Subcutaneous abdominal adipose tissue (tissue), 5 donors: Measurements from ENCODE around the gene NKAIN2.

Source experiments
- H3K27ac ChIP-seq: one replicate; pipeline ENCODE4 v1.7.0; 2013; ENCODE audit warnings: low read depth, mild to moderate bottlenecking, inconsistent platforms, low read length, moderate library complexity
- H3K27me3 ChIP-seq, 5 donors: one replicate each; pipeline ENCODE4 v1.7.0; 2013; ENCODE audit warnings: low read length in 5 of 5, inconsistent platforms in 1 of 5; ENCODE audit not compliant: control insufficient read depth in 5 of 5, insufficient read depth in 4 of 5
- H3K36me3 ChIP-seq, 5 donors: one replicate each; pipeline ENCODE4 v1.7.0; 2013; ENCODE audit warnings: low read length in 5 of 5; ENCODE audit not compliant: control insufficient read depth in 5 of 5, insufficient read depth in 5 of 5
- H3K4me1 ChIP-seq, 5 donors: one replicate each; pipeline ENCODE4 v1.7.0; 2013; ENCODE audit warnings: low read length in 5 of 5, mild to moderate bottlenecking in 3 of 5, moderate library complexity in 1 of 5; ENCODE audit not compliant: control insufficient read depth in 5 of 5, insufficient read depth in 5 of 5
- H3K4me3 ChIP-seq, 5 donors: one replicate each; pipeline ENCODE4 v1.7.0; 2013; ENCODE audit warnings: low read length in 5 of 5, low read depth in 1 of 5
- H3K9ac ChIP-seq, 5 donors: one replicate each; pipeline ENCODE4 v1.7.0; 2013; ENCODE audit warnings: low read length in 5 of 5, mild to moderate bottlenecking in 4 of 5, moderate library complexity in 3 of 5
- H3K9me3 ChIP-seq, 5 donors: one replicate each; pipeline ENCODE4 v1.7.0; 2013; ENCODE audit warnings: low read length in 5 of 5; ENCODE audit not compliant: control insufficient read depth in 5 of 5
- donor health status: healthy.
- donor health status: healthy.
- donor health status: healthy.
- donor health status: healthy.
- donor health status: healthy.

The NKAIN2 gene

GRCh38 chr6:124064317-124065113 lies 260.9 kb downstream of the NKAIN2 start:
- no peaks in the 10 kb centered on the region for H3K9me3 ChIP-seq
- no peak overlapping the region for H3K4me3 ChIP-seq

GRCh38 chr6:124066269-124066668 lies 262.6 kb downstream of the NKAIN2 start:
- no peak overlapping the region for H3K9ac ChIP-seq

More at GRCh38 chr6:124064317-124065113, 260.9 kb downstream of the NKAIN2 start:
- H3K36me3 ChIP-seq, result no peaks in the 10 kb centered on the region
- H3K27ac ChIP-seq, result no peak overlapping the region
- H3K4me1 ChIP-seq, result no peaks in the 10 kb centered on the region
- H3K9ac ChIP-seq, result no peak overlapping the region
- H3K27me3 ChIP-seq, result no peaks in the 10 kb centered on the region

GRCh38 chr6:124066946-124067552 lies 263.4 kb downstream of the NKAIN2 start:
- Histone ChIP-seq H3K27me3 (no peaks in the 10 kb centered on the region), H3K36me3 (no peaks in the 10 kb centered on the region), H3K9me3 (no peaks in the 10 kb centered on the region), H3K4me3 (no peak overlapping the region), H3K27ac (no peak overlapping the region), H3K9ac (no peak overlapping the region), H3K4me1 (no peaks in the 10 kb centered on the region)

More at GRCh38 chr6:124066269-124066668, 262.6 kb downstream of the NKAIN2 start:
- H3K4me1 ChIP-seq, result no peaks in the 10 kb centered on the region
- no peaks in the 10 kb centered on the region for H3K36me3 ChIP-seq
- H3K9me3 ChIP-seq, result no peaks in the 10 kb centered on the region
- no peak overlapping the region for H3K4me3 ChIP-seq
- H3K27me3 ChIP-seq, result no peaks in the 10 kb centered on the region
- no peak overlapping the region for H3K27ac ChIP-seq

GRCh38 chr6:124069230-124069950 lies 265.7 kb downstream of the NKAIN2 start:
- Histone ChIP-seq H3K9me3 (peaks cover 0 to under 1% (median 0%) of the 10 kb centered on the region in 5 donors), H3K27me3 (no peaks in the 10 kb centered on the region), H3K27ac (no peak overlapping the region), H3K36me3 (no peaks in the 10 kb centered on the region), H3K4me3 (no peak overlapping the region), H3K9ac (no peak overlapping the region), H3K4me1 (no peaks in the 10 kb centered on the region)

GRCh38 chr6:124073021-124073420 lies 269.4 kb downstream of the NKAIN2 start:
- no peaks in the 10 kb centered on the region for H3K27me3 ChIP-seq
- H3K4me1 ChIP-seq, result no peaks in the 10 kb centered on the region
- no peak overlapping the region for H3K4me3 ChIP-seq
- H3K9me3 ChIP-seq, result peaks cover 0 to 2% (median 0%) of the 10 kb centered on the region in 5 donors
- no peak overlapping the region for H3K9ac ChIP-seq
- H3K27ac ChIP-seq, result no peak overlapping the region
- H3K36me3 ChIP-seq, result no peaks in the 10 kb centered on the region

GRCh38 chr6:124073820-124074587 lies 270.3 kb downstream of the NKAIN2 start:
- H3K36me3 ChIP-seq, result no peaks in the 10 kb centered on the region
- H3K4me3 ChIP-seq, result no peak overlapping the region
- no peak overlapping the region for H3K9ac ChIP-seq
- H3K9me3 ChIP-seq, result peaks cover 0 to 2% (median 0%) of the 10 kb centered on the region in 5 donors
- no peaks in the 10 kb centered on the region for H3K27me3 ChIP-seq
- no peaks in the 10 kb centered on the region for H3K4me1 ChIP-seq
- H3K27ac ChIP-seq, result no peak overlapping the region

GRCh38 chr6:124074606-124075005 lies 270.9 kb downstream of the NKAIN2 start:
- H3K9ac ChIP-seq, result no peak overlapping the region
- H3K27ac ChIP-seq, result no peak overlapping the region
- H3K4me3 ChIP-seq, result no peak overlapping the region

GRCh38 chr6:124076336-124077048 lies 272.8 kb downstream of the NKAIN2 start:
- Histone ChIP-seq H3K9ac (no peak overlapping the region), H3K4me1 (no peaks in the 10 kb centered on the region), H3K4me3 (no peak overlapping the region), H3K27me3 (no peaks in the 10 kb centered on the region), H3K36me3 (no peaks in the 10 kb centered on the region), H3K9me3 (peaks cover 0 to 2% (median 0%) of the 10 kb centered on the region in 5 donors), H3K27ac (no peak overlapping the region)

More at GRCh38 chr6:124074606-124075005, 270.9 kb downstream of the NKAIN2 start:
- H3K4me1 ChIP-seq, result no peaks in the 10 kb centered on the region
- no peaks in the 10 kb centered on the region for H3K36me3 ChIP-seq
- H3K9me3 ChIP-seq, result peaks cover 0 to 2% (median 0%) of the 10 kb centered on the region in 5 donors
- no peaks in the 10 kb centered on the region for H3K27me3 ChIP-seq

- Histone ChIP-seq H3K9me3 (peaks cover 0 to 2% (median 0%) of the 10 kb centered on the region in 5 donors), H3K36me3 (no peaks in the 10 kb centered on the region), H3K9ac (no peak overlapping the region), H3K27ac (no peak overlapping the region), H3K4me1 (no peaks in the 10 kb centered on the region), H3K4me3 (no peak overlapping the region), H3K27me3 (no peaks in the 10 kb centered on the region)
Observed at GRCh38 chr6:124078169-124078568, 274.5 kb downstream of the NKAIN2 start.
